NCI-H1694 treated with DMSO at 0.1 percent for 48 hours (cell line): ENCODE results near the gene PRPSAP1.
"Not testable (repeated sequence)": the region's sequence is repeated elsewhere in the genome, so short reads cannot be mapped to it uniquely, and the experiment has no call there.

ENCODE experiments used
- DNase-seq: peaks from one replicate; lab custom pipeline; 2025; lab: John Stamatoyannopoulos, UW

The PRPSAP1 gene

GRCh38 chr17:76318586-76318985, 35.1 kb downstream of the PRPSAP1 start:
- no peak for DNase-seq

- no peak for DNase-seq
Measured at GRCh38 chr17:76317535-76317934, 36.2 kb downstream of the PRPSAP1 start.

- DNase-seq, result no peak
Measured at GRCh38 chr17:76314392-76315227, 39.1 kb downstream of the PRPSAP1 start.

- no peak for DNase-seq
Measured at GRCh38 chr17:76312735-76313134, 41.0 kb downstream of the PRPSAP1 start.

GRCh38 chr17:76309461-76309860, 44.3 kb downstream of the PRPSAP1 start:
- no peak for DNase-seq

GRCh38 chr17:76307966-76308338, 45.8 kb downstream of the PRPSAP1 start, which contains the start of gene QRICH2:
TSS of gene QRICH2 (minus strand) at chr17:76308276. CDS start at chr17:76307998, 278 bp downstream.
- DNase-seq, result no peak

GRCh38 chr17:76307299-76307965, 46.3 kb downstream of the PRPSAP1 start:
- no peak for DNase-seq

- not testable (repeated sequence) for DNase-seq
Measured at GRCh38 chr17:76305135-76305454, 48.6 kb downstream of the PRPSAP1 start.

- no peak for DNase-seq
Measured at GRCh38 chr17:76304226-76305134, 49.2 kb downstream of the PRPSAP1 start.

GRCh38 chr17:76297436-76297835, 56.3 kb downstream of the PRPSAP1 start:
- no peak for DNase-seq

GRCh38 chr17:76296889-76297288, 56.8 kb downstream of the PRPSAP1 start:
- no peak for DNase-seq

- no peak for DNase-seq
Measured at GRCh38 chr17:76296186-76296585, 57.5 kb downstream of the PRPSAP1 start.

GRCh38 chr17:76293106-76293505, 60.6 kb downstream of the PRPSAP1 start:
- no peak for DNase-seq

GRCh38 chr17:76292567-76292966, 61.1 kb downstream of the PRPSAP1 start:
- DNase-seq, result no peak

- DNase-seq, result no peak
Measured at GRCh38 chr17:76281573-76282371, 71.9 kb downstream of the PRPSAP1 start.

GRCh38 chr17:76280650-76281049, 73.1 kb downstream of the PRPSAP1 start:
- DNase-seq, result no peak

- no peak for DNase-seq
Measured at GRCh38 chr17:76279742-76280287, 73.9 kb downstream of the PRPSAP1 start.

- peak; percentile 77 for DNase-seq
Measured at GRCh38 chr17:76278952-76279741, 74.6 kb downstream of the PRPSAP1 start.

- DNase-seq, result no peak
Measured at GRCh38 chr17:76278268-76278908, 75.3 kb downstream of the PRPSAP1 start.
